GM12801 (cell line): Measurements from ENCODE around the gene NBL1.

Source experiments
- CTCF ChIP-seq: IDR thresholded peaks from one replicate; pipeline ENCODE4 v1.5.1; 2011; ENCODE audit warnings: control low read depth; ENCODE audit not compliant: insufficient read length; ENCODE audit errors: extremely low read depth

The NBL1 gene

GRCh38 chr1:19606817-19607642 is 37.1 kb upstream of the NBL1 start:
- no peak for TF ChIP-seq CTCF

- TF ChIP-seq CTCF, result no peak
Observed at GRCh38 chr1:19608232-19608631, 35.9 kb upstream of the NBL1 start.

- TF ChIP-seq CTCF, result no peak
Observed at GRCh38 chr1:19610282-19610981, 33.7 kb upstream of the NBL1 start.

GRCh38 chr1:19612530-19612929 is 31.6 kb upstream of the NBL1 start:
- TF ChIP-seq CTCF, result no peak

- TF ChIP-seq CTCF, result no peak
Observed at GRCh38 chr1:19613171-19613703, 30.9 kb upstream of the NBL1 start.

- TF ChIP-seq CTCF, result no peak
Observed at GRCh38 chr1:19615438-19615837, 28.7 kb upstream of the NBL1 start.

- TF ChIP-seq CTCF, result no peak
Observed at GRCh38 chr1:19616489-19616888, 27.6 kb upstream of the NBL1 start.
